HK-2 (cell line): Measurements from ENCODE around the gene TBK1.
A peak's percentile ranks its signal among the peaks of the same experiment; 100 is the strongest.

Experiments used
- DNase-seq: peaks from one replicate; pipeline ENCODE4 v3.0.0-alpha.2; 2018; ENCODE audit not compliant: unreplicated experiment

Gene TBK1

DNA sequence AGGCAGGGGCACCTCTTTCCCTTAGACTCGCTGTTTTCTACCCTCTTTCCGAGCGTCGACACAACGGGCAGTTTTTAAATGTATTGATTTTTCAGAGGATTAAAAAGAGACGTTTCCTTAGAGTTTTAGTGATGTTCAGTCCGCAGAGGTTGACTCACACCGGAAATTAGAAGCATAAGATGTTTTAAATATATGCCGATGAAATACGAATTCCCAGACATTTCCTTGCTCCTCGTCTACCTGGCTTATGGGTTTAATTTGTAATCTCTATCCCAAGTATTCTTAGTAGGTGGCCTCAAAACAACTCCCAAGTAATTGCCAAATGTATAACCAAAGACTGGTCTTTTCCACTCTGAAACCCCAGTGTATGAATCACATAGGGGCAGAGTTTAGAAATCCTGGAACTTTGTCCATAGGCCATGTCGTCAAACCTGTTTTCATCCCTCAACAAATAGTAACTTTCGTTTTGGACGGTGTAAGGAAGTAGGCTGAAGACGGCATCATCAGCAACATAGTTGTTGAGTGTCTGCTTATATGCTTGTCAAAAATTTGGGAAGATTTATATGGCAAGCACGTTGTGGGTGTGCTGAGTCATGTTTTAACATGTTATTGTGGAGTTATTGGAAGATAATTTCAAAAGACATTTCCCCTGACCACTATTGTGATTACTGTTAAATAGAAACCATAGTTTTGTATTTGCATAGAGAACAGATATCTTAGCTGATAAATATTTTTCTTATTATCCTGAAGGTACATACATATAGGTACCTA is 824 bp downstream of the TBK1 start:
- peak; percentile 13 for DNase-seq

DNA sequence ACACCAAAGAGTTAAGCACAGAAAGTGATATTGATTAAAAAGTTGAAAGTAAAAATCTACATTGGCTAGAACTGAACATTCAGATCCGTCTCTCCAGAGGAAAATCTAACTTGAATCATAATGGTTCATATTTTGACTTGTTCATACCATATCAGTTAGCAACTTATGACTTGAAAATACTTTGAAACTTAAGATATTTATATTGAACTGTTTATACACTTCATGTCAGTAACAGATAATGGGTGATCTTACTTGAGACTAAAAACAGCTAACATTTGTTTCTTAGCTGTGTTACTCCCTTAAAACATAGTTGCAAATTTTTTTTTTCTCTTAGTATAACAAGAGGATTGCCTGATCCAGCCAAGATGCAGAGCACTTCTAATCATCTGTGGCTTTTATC is 3.6 kb downstream of the TBK1 start:
- no peak for DNase-seq

- no peak for DNase-seq
Measured at GRCh38 chr12:64456119-64456518, 4.2 kb downstream of the TBK1 start.

DNA sequence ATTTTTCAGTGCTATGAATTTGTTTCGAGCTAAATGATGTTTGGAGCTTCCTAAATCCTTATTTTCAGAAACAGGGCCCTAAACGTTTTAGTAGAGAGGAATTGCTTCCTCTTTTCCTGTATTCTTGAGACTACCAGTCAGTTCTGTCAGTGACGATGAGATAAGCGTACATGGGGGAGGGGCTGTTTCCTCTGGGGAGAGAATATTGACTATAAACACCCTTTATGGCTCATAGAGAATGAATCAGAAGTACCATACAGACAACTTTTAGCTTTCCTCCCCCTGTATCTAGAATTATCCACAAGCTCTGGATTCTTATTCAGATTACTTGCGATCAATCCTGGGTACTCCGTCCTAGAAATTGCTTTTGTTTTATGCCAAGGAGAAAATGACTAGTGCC is 5.1 kb downstream of the TBK1 start:
- no peak for DNase-seq

- DNase-seq, result no peak
Measured at GRCh38 chr12:64457466-64457865, 5.5 kb downstream of the TBK1 start.

DNA sequence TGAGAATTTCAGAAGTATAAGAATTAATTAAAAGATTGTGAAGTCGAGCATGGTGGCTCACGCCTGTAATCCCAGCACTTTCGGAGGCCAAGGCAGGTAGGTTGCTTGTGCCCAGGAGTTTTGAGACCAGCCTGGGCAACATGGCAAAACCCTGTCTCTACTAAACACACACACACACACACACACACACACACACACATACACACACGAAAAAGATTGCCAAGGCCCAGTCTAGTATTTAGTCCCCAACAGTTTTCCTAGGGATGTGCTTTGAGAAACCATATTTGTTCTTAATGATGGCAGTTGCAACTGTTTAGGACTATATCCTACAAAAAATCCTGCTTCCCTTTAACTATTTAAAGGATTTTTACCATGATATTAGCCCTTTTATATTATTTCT is 6.0 kb downstream of the TBK1 start:
- no peak for DNase-seq

DNA sequence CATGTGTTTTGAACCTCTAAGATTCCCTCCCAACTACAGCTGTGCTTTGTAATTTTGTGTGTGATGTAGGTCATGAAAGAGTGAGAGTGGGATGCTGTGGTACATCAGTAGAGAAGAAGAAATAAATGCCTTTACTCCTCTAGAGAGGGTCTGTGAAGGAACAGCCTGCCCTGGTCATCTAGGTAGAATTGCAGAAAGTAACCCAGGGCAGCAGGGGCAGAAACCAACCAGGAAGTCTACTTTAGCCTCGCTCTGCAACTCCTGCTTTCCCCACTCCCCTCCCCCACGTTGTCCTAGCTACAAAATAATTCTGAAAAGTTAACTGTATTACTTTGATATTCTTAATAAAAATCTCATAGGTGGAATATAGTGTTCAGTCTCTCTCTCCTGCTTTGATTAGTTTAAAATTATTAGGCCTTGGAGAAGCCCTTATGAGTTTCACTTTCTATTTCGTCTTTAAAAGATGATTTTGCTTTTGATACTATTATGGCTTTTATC is 7.5 kb downstream of the TBK1 start:
- no peak for DNase-seq

DNA sequence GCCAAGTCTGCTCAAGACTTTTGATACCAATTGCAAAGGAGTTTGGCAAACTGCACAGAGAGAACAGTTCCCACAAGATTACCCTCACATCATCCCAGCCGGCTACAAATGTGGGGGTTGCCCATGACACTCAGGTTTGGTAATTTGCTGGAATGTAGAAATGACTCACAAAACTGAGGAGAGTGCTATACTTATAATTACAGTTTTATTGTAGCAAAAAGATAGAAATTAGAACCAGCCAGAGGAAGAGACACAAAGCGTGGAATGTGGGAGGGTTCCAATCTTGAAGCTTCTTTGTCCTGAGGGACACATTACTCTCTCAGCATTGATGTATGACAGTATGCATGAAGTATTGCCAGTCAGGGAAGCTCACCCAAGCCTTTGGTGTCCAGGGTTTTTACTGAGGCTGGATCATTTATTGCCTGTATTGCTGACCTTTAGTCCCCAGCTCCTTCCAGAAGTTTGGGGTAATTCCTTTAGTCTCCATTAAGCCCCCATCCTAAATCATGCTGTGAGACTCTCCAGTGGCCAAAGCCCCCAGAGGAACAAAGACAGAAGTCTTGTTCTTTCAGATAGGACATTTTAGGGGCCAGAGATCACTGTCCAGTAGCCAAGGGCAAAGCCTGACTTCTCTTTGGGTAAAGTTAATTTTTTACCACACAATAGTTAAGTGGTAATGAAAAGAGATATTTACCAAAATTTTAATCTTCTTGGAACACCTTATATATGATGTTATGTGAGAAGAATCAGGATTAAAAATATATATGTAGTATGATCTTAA is 9.9 kb downstream of the TBK1 start:
- peak; percentile 59 for DNase-seq

- no peak for DNase-seq
Measured at GRCh38 chr12:64466178-64466577, 14.3 kb downstream of the TBK1 start.

DNA sequence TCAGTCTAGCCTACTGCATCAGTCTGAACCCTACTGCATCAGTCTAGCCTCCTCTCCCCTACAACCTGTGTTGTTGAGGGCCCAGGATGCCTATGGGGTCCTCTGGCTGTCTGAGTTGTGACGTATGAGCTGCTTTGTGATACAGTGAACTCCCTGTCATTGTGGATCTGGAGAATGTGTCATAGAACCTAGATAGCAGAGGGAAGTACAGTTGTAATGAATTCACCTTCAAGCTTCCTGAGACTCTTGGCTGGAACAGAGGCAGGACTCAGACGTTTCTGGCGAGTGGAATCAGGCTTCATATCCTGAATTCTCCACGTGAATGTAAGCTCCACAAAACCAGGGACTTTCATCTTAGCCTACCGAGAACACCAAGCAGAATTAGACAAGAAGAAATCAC is 17.0 kb downstream of the TBK1 start:
- DNase-seq, result no peak

GRCh38 chr12:64469455-64470142 is 17.7 kb downstream of the TBK1 start:
- DNase-seq, result no peak

GRCh38 chr12:64470495-64470894 is 18.6 kb downstream of the TBK1 start:
- DNase-seq, result no peak

DNA sequence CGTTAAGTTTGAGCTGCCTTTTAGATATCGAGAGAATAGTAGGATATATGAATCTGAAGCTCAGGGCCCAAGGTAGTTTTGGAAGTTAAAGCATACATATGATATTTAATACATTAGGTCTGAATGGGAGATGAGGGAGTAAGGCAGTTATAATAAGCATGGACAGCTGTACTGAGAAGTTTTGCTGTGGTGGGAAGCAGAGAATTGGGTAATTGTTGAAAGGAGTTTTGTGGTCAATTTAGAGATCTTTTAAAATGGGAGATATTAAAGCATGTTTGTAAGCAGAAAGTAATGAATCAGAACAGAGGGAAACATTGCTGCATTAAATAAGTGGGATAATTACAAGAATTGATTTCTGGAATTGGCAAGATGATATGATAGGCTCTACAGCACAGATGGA is 21.3 kb downstream of the TBK1 start:
- no peak for DNase-seq

- DNase-seq, result no peak
Measured at GRCh38 chr12:64475518-64475917, 23.6 kb downstream of the TBK1 start.

DNA sequence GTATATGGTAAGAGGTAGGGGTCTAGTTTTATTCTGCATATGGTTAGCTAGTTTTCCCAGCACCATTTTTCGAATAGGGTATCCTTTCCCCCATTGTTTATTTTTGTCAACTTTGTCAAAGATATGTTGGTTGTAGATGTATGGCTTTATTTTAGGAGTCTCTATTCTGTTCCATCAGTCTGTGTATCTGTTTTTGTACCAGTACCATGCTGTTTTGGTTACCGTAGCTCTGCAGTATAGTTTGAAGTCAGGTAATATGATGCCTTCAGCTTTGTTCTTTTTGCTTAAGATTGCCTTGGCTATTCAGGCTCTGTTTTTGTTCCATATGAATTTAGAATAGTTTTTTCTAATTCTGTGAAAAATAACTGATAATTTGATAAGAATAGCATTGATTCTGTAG is 24.9 kb downstream of the TBK1 start:
- no peak for DNase-seq

GRCh38 chr12:64478661-64479060 is 26.7 kb downstream of the TBK1 start:
- no peak for DNase-seq

DNA sequence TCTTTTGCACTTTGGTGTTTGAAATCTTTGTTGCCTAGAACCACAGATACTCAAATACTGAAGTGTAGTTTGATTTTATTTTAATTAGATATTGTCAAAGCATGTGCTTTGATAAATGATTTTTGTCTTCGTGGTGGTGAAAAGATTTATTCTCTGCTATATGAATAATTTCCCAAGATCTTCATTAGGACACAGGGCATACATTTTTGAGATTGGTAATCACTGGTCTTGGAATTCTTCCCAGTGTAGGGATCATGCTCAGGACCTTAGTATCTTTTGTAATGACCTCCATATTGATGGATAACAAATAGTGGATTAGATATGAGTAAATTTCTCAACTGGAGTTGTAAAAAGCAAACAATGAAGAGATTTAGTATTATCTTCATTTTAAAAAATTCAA is 28.2 kb downstream of the TBK1 start:
- DNase-seq, result no peak

GRCh38 chr12:64486657-64487056 is 34.7 kb downstream of the TBK1 start:
- no peak for DNase-seq

DNA sequence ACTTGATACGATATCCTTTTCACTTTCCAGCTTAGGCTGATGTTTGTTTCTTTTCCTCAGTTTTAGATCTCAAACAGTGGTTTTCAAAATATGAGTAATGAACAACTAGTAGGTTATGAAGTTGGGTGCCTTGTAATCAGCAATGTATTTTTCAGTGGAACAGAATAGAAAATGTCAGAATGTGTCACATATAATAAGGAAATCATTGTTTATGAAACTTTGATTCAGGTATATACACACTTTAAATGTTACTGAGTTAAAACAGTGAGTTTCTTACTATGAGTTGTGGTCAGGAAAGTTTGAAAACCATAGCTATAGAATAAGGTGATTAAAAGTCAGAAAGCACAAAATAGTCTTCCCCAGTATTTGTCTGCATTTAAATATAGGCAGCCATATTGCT is 39.8 kb downstream of the TBK1 start:
- no peak for DNase-seq

DNA sequence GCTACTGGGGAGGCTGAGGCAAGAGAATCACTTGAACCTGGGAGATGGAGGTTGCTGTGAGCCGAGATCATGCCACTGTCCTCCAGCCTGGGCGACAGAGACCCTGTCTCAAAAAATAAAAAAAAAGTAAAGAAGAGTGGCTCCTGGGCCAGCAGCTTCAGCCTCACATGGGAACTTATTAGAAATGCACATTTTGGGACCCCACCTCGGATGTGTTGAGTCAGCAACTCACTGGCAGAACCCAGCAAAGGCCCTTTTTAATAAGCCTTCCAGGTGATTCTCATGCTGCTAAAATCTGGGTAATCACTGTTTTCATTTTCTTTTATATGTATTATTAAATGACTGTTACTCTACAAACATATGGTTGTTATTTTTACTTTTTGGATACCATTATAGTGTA is 41.6 kb downstream of the TBK1 start:
- no peak for DNase-seq

DNA sequence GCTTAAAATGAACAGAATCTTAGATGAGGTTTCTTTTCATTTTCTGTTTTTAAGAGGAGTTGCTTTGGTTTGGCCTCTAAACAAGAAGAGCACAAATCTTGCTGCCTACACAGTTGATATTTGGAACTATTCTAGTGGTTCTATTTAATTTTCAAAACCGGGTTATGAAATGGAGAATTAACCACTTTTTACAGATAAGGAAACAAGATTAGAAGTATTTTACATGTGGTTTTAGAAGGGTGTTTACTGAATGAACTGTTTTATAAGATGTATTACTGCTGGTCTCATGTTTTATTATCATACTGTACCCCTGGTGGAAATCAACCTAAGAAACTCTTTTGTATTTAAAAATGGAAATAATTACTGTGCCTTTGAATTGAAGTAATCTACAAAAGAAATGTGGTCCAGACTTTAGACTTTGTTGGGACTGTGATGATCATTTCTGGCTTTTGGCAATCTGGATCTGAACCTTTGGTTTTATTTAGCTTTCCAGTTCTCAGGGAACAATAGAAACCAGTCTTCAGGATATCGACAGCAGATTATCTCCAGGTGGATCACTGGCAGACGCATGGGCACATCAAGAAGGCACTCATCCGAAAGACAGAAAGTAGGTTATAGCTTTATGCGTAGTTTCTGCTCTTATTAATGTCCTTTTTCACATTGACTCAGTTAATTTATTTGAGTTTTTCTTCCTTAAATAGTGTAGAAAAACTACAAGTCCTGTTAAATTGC is 43.2 kb downstream of the TBK1 start:
- DNase-seq, result no peak

DNA sequence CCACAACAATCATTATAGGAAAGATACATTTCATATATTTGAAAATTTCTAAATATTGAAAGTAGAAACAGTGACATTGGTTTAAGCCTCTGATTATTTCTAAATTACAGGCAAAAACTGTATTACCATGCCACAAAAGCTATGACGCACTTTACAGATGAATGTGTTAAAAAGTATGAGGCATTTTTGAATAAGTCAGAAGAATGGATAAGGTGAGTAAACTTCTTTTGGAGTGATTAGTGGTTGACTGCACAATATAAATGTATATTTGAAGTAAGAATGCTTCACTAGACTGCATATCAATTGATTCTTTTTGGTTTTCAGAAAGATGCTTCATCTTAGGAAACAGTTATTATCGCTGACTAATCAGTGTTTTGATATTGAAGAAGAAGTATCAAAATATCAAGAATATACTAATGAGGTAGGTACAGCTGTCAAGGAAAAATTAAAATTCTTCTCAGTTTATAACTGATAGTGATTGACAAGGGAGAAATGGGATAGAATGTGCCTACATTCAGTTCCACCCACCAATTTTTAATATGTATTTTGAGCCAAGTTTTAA is 45.0 kb downstream of the TBK1 start:
- no peak for DNase-seq
